GM23248 (cell line): Measurements from ENCODE around the gene CDH13.

Experiments used
- EZH2 ChIP-seq: fragments of 200-600 bp; sonication (generic); IDR thresholded peaks from 2 replicates; pipeline ENCODE4 v1.6.1; 2018; ENCODE audit warnings: antibody characterized with exemption, mild to moderate bottlenecking; ENCODE audit not compliant: insufficient read depth, poor library complexity, severe bottlenecking
- EZH2phosphoT487 ChIP-seq: fragments of 200-600 bp; sonication (generic); IDR thresholded peaks from 2 replicates; pipeline ENCODE4 v1.6.1; 2018; ENCODE audit warnings: antibody characterized with exemption, moderate library complexity, mild to moderate bottlenecking, low read depth; ENCODE audit not compliant: insufficient read depth

GRCh38 chr16:83711069-83711468 is 1084.3 kb downstream of the CDH13 start:
- TF ChIP-seq EZH2: no peak
- no peak for TF ChIP-seq EZH2phosphoT487
